Measurements from ENCODE around the gene SPOCD1. TPM values are rescaled to one million over a fixed set of nuclear protein-coding genes. Genes with fewer than 3 reads are reported as not detected.

SPOCD1 gene
- total and polyA plus RNA-seq, 4 donors: under 0.01 to 0.19 (median 0.12) TPM; not detected in 1

- H3K4me1 ChIP-seq (ENCODE audit: control insufficient read depth in 4 of 4, insufficient read depth in 4 of 4, low read length in 3 of 4): no peaks in the 10 kb centered on the region
- WGBS: 90% methylated on average over 7 of the region's 7 CpGs
- TF ChIP-seq ATF3 (IDR thresholded peaks at IDR 0.05) (no peak), CTCF (IDR thresholded peaks at IDR 0.05; ENCODE audit: low read depth, low read length, missing input control) (no peak), GABPA (IDR thresholded peaks at IDR 0.05 in 1 of 2, conservative IDR thresholded peaks at IDR 0.05 in 1 of 2) (no peak), RAD21 (IDR thresholded peaks at IDR 0.05) (no peak), TAF1 (conservative IDR thresholded peaks at IDR 0.05) (no peak), HNF4G (IDR thresholded peaks at IDR 0.05) (no peak), FOXA2 (IDR thresholded peaks at IDR 0.05) (no peak), ZBTB33 (IDR thresholded peaks at IDR 0.05) (no peak), SP1 (IDR thresholded peaks at IDR 0.05) (no peak), YY1 (IDR thresholded peaks at IDR 0.05) (no peak), JUND (IDR thresholded peaks at IDR 0.05) (no peak)
- H3K9me3 ChIP-seq (ENCODE audit: control insufficient read depth in 4 of 4, low read length in 3 of 4): no peaks in the 10 kb centered on the region
- H3K4me3 ChIP-seq (ENCODE audit: low read depth in 1 of 3, low read length in 3 of 3): no peak overlapping the region
- no peaks in the 10 kb centered on the region for H3K36me3 ChIP-seq (ENCODE audit: control insufficient read depth in 4 of 4, insufficient read depth in 3 of 4, low read depth in 1 of 4, low read length in 3 of 4)
- no peak overlapping the region for H3K27ac ChIP-seq (ENCODE audit: low read depth in 1 of 2, low read length in 2 of 2)
- DNase-seq (ENCODE audit: low spot score): no peak
- H3K27me3 ChIP-seq (ENCODE audit: control insufficient read depth in 4 of 4, insufficient read depth in 4 of 4, low read length in 3 of 4): peaks cover 0 to 4% (median 1%) of the 10 kb centered on the region in 4 donors
- no peak overlapping the region for H3K9ac ChIP-seq (ENCODE audit: low read depth in 1 of 2, low read length in 2 of 2)
Measured at GRCh38 chr1:31796707-31797106, 19.1 kb downstream of the SPOCD1 start.

GRCh38 chr1:31795801-31796621 is 19.8 kb downstream of the SPOCD1 start:
- no peak overlapping the region for H3K4me3 ChIP-seq (ENCODE audit: low read depth in 1 of 3, low read length in 3 of 3)
- no peak for TF ChIP-seq EGR1 (IDR thresholded peaks at IDR 0.05; ENCODE audit: low read depth in 2 of 2)
- TF ChIP-seq ZBTB33 (IDR thresholded peaks at IDR 0.05): no peak
- no peak for TF ChIP-seq GABPA (IDR thresholded peaks at IDR 0.05 in 1 of 2, conservative IDR thresholded peaks at IDR 0.05 in 1 of 2)
- no peak for TF ChIP-seq HNF4G (IDR thresholded peaks at IDR 0.05)
- TF ChIP-seq FOXA2 (IDR thresholded peaks at IDR 0.05): no peak
- no peak for TF ChIP-seq CTCF (IDR thresholded peaks at IDR 0.05; ENCODE audit: low read depth, low read length, missing input control)
- TF ChIP-seq NR2F2 (IDR thresholded peaks at IDR 0.05): no peak
- no peak for TF ChIP-seq REST (IDR thresholded peaks at IDR 0.05)
- H3K27ac ChIP-seq (ENCODE audit: low read depth in 1 of 2, low read length in 2 of 2): no peak overlapping the region
- no peaks in the 10 kb centered on the region for H3K36me3 ChIP-seq (ENCODE audit: control insufficient read depth in 4 of 4, insufficient read depth in 3 of 4, low read depth in 1 of 4, low read length in 3 of 4)
- peak; percentile 30 for DNase-seq (ENCODE audit: low spot score)
- peaks cover 0 to 4% (median 1%) of the 10 kb centered on the region in 4 donors for H3K27me3 ChIP-seq (ENCODE audit: control insufficient read depth in 4 of 4, insufficient read depth in 4 of 4, low read length in 3 of 4)
- H3K9me3 ChIP-seq (ENCODE audit: control insufficient read depth in 4 of 4, low read length in 3 of 4): no peaks in the 10 kb centered on the region
- no peaks in the 10 kb centered on the region for H3K4me1 ChIP-seq (ENCODE audit: control insufficient read depth in 4 of 4, insufficient read depth in 4 of 4, low read length in 3 of 4)
- H3K9ac ChIP-seq (ENCODE audit: low read depth in 1 of 2, low read length in 2 of 2): no peak overlapping the region
- 84% methylated on average over 13 of the region's 13 CpGs for WGBS

All from liver (tissue), 9 donors.